Measurements from ENCODE around the gene NAV3. TPM values are rescaled to one million over a fixed set of nuclear protein-coding genes. Genes with fewer than 3 reads are reported as not detected.

NAV3 gene
- polyA plus RNA-seq, 1 donor from 2014 or later, result 36.9 TPM

DNA sequence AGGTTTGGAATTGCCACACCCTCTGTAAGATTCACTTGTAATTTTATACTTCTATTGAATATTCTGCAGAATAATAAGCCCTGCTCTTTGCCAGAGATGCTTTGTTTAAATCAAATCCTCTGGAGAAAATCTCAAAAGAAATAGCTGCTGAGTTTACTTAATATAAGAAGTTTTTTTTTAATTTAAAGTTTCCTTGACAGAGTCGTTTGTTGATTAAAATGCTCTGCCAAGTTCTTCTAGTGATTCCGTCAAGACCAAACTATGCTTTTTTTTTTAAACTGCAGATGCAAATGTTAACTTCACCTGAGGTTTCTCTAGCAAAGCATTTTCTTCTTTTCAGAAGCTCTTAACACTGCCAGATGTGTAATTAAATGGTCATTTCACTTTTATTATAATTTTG, 13.4 kb upstream of the NAV3 start:
- Histone ChIP-seq H3K9ac (ENCODE audit: low read length) (no peak overlapping the region), H3F3A (ENCODE audit: insufficient read depth, low read length, poor library complexity, severe bottlenecking) (no peaks in the 10 kb centered on the region), H3K27ac (ENCODE audit: low read length) (no peak overlapping the region), H3K4me3 (ENCODE audit: low read length) (no peak overlapping the region), H3K27me3 (ENCODE audit: insufficient read depth, low read depth, low read length) (no peaks in the 10 kb centered on the region), H3K4me2 (ENCODE audit: low read length) (no peak overlapping the region), H3K79me2 (replicated peaks; ENCODE audit: insufficient read depth, low read length) (no peaks in the 10 kb centered on the region), H3K9me2 (ENCODE audit: insufficient read depth, low read length) (no peaks in the 10 kb centered on the region), H2AFZ (ENCODE audit: low read depth, low read length) (no peak overlapping the region), H4K20me1 (ENCODE audit: insufficient read depth) (no peaks in the 10 kb centered on the region), H3K9me3 (ENCODE audit: low read length) (no peaks in the 10 kb centered on the region), H3K36me3 (ENCODE audit: insufficient read depth, low read length) (no peaks in the 10 kb centered on the region)
- TF ChIP-seq EP300 (conservative IDR thresholded peaks at IDR 0.05; ENCODE audit: poor library complexity, severe bottlenecking) (no peak), CTCF (IDR thresholded peaks at IDR 0.05; ENCODE audit: poor library complexity, severe bottlenecking) (no peak), POLR2AphosphoS5 (IDR thresholded peaks at IDR 0.05) (no peak)

- H3K9ac ChIP-seq (ENCODE audit: low read length), result no peak overlapping the region
- no peak overlapping the region for H2AFZ ChIP-seq (ENCODE audit: low read depth, low read length)
- no peaks in the 10 kb centered on the region for H4K20me1 ChIP-seq (ENCODE audit: insufficient read depth)
- H3K36me3 ChIP-seq (ENCODE audit: insufficient read depth, low read length), result no peaks in the 10 kb centered on the region
- H3K4me2 ChIP-seq (ENCODE audit: low read length), result no peak overlapping the region
- no peaks in the 10 kb centered on the region for H3K9me2 ChIP-seq (ENCODE audit: insufficient read depth, low read length)
- no peak overlapping the region for H3K4me3 ChIP-seq (ENCODE audit: low read length)
- no peaks in the 10 kb centered on the region for H3K27me3 ChIP-seq (ENCODE audit: insufficient read depth, low read depth, low read length)
- H3K79me2 ChIP-seq (replicated peaks; ENCODE audit: insufficient read depth, low read length), result no peaks in the 10 kb centered on the region
- no peak for TF ChIP-seq EP300 (conservative IDR thresholded peaks at IDR 0.05; ENCODE audit: poor library complexity, severe bottlenecking)
- TF ChIP-seq SMC3 (conservative IDR thresholded peaks at IDR 0.05; ENCODE audit: poor library complexity), result no peak
- no peak for TF ChIP-seq TAF1 (IDR thresholded peaks at IDR 0.05; ENCODE audit: low read depth)
- H3K27ac ChIP-seq (ENCODE audit: low read length), result no peak overlapping the region
- H3K9me3 ChIP-seq (ENCODE audit: low read length), result no peaks in the 10 kb centered on the region
- H3F3A ChIP-seq (ENCODE audit: insufficient read depth, low read length, poor library complexity, severe bottlenecking), result no peaks in the 10 kb centered on the region
Measured at GRCh38 chr12:77818351-77818750, 12.3 kb upstream of the NAV3 start.

GRCh38 chr12:77821699-77822203, 8.9 kb upstream of the NAV3 start:
- H3F3A ChIP-seq (ENCODE audit: insufficient read depth, low read length, poor library complexity, severe bottlenecking), result no peaks in the 10 kb centered on the region
- no peaks in the 10 kb centered on the region for H3K9me2 ChIP-seq (ENCODE audit: insufficient read depth, low read length)
- H3K9ac ChIP-seq (ENCODE audit: low read length), result no peak overlapping the region
- no peaks in the 10 kb centered on the region for H3K9me3 ChIP-seq (ENCODE audit: low read length)
- H2AFZ ChIP-seq (ENCODE audit: low read depth, low read length), result no peak overlapping the region
- no peaks in the 10 kb centered on the region for H3K27me3 ChIP-seq (ENCODE audit: insufficient read depth, low read depth, low read length)
- H3K79me2 ChIP-seq (replicated peaks; ENCODE audit: insufficient read depth, low read length), result no peaks in the 10 kb centered on the region
- no peak overlapping the region for H3K4me2 ChIP-seq (ENCODE audit: low read length)
- no peaks in the 10 kb centered on the region for H4K20me1 ChIP-seq (ENCODE audit: insufficient read depth)
- no peak overlapping the region for H3K27ac ChIP-seq (ENCODE audit: low read length)
- no peaks in the 10 kb centered on the region for H3K36me3 ChIP-seq (ENCODE audit: insufficient read depth, low read length)
- H3K4me3 ChIP-seq (ENCODE audit: low read length), result no peak overlapping the region
- TF ChIP-seq TAF1 (IDR thresholded peaks at IDR 0.05; ENCODE audit: low read depth), result no peak
- TF ChIP-seq CTCF (IDR thresholded peaks at IDR 0.05; ENCODE audit: poor library complexity, severe bottlenecking), result no peak
- TF ChIP-seq EZH2 (IDR thresholded peaks at IDR 0.05; ENCODE audit: borderline replicate concordance, insufficient read depth, low read length, poor library complexity, severe bottlenecking), result no peak
- no peak for TF ChIP-seq MXI1 (conservative IDR thresholded peaks at IDR 0.05; ENCODE audit: poor library complexity, severe bottlenecking)
- no peak for TF ChIP-seq SMC3 (conservative IDR thresholded peaks at IDR 0.05; ENCODE audit: poor library complexity)
- no peak for TF ChIP-seq POLR2AphosphoS5 (IDR thresholded peaks at IDR 0.05)
- TF ChIP-seq RAD21 (conservative IDR thresholded peaks at IDR 0.05), result no peak
- TF ChIP-seq EP300 (conservative IDR thresholded peaks at IDR 0.05; ENCODE audit: poor library complexity, severe bottlenecking), result no peak
- TF ChIP-seq REST (IDR thresholded peaks at IDR 0.05; ENCODE audit: borderline replicate concordance), result no peak

Data from neural cell (in vitro differentiated cells).